HG03108 (cell line): ENCODE measurements around the gene ATP11A.

Experiments
- ATAC-seq: cut with Tn5 transposase; IDR thresholded peaks from one replicate; pipeline ENCODE4 v1.9.1; 2021; ENCODE audit warnings: moderate library complexity; ENCODE audit not compliant: unreplicated experiment

The ATP11A gene

DNA sequence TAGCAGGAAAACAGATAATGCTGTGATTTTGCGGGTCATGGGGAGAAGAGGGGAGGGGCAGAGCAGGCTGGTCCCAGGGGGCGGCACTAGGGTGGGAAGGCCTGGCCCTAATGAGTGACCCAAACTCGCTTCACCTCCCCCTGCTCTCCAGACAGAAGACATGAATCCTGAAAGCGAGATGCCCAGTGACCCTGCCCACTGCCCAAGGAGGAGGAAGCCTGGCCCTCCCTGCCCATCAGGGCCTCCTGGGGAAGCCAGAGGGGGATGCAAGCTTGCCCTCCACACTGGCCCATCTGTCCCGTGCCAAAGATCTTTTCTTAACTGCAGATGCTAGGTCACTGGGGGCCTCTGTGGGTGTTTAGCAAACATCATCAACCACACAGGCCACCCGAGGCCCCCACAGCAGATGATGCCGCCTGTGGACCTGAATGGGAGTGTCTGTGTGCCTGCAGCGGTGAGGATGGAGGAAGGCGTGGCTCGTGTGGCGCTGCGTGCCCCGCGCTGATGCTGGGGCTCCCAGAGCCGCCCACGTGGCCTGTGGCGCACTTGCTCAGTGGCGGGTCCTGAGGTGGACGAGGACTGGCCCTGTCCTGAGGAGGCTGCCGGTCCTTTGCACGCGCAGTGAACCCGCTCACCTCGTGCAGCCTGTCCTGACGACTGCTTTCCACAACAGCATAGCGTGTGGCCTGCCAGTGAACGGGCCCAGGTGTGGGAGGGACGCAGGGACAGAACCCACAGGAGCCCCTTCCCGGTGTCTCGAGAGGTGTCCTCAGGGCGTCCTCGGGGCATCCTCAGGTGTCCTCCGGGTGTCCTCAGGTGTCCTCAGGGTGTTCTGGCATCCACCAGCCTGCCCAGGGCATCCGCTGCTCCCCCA lies 198.6 kb downstream of the ATP11A start:
- no peak for ATAC-seq

- no peak for ATAC-seq
Observed at GRCh38 chr13:112889351-112890290, 199.8 kb downstream of the ATP11A start.

DNA sequence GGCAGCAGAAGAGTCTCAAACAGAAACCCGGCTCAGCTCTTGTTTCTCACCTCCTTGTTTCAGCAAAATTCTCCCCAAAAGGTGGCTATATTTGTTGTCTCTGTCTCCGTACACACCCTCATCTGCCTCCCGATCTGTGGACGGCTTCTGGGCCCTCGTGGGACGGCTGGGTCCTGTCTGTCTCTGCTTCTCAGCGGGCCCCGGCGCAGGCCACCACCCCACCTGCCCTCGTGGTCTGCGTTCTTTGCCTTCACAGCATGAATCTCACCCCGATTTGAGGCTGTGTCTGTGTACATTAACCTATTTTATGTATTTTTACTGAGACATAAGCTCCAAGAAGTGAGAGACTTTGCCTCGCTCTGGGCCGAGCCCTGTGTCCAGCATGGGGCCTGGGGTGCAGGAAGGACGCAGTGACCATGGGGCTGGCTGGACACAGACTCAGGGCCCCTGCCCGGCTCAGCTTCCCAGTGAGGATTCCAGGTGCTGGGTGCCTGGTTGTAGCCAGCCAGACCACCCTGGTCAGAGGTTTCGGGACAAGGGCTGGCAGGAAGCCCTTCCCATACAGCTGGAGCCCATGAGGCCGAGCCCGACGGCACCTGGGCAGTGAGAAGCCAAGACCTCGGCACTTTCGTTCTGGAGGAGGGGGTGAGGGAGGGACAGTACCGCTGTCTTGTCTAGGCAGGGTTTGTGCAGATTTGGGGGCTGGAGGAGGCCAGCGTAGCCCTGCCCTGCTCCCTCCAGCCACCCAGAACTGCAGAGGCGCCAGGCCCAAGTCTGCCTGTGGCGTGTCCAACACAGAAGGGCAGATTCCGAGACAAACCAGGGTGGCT lies 200.7 kb downstream of the ATP11A start:
- no peak for ATAC-seq

GRCh38 chr13:112891477-112892401 lies 201.9 kb downstream of the ATP11A start:
- no peak for ATAC-seq

- peak; percentile 43 for ATAC-seq
Observed at GRCh38 chr13:112892426-112893206, 202.8 kb downstream of the ATP11A start.

DNA sequence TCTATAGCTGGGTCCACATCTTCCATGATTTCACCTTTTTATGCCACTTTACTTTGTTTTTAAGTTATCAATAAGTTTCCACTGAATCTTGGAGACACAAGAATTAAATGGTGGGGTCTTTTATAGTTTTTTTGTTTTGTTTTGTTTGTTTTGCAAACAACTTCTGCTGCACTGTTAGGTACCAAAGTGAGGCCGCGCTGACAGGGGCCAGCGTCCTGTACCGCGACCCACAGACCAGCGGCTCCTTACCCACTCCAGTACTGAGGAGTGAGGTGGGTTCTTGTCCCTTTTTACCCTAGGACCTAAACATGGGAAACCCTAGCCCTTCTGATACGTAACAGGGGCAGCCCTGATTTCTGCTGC lies 203.3 kb downstream of the ATP11A start:
- no peak for ATAC-seq

GRCh38 chr13:112893570-112894422 lies 204.0 kb downstream of the ATP11A start:
- ATAC-seq: no peak

DNA sequence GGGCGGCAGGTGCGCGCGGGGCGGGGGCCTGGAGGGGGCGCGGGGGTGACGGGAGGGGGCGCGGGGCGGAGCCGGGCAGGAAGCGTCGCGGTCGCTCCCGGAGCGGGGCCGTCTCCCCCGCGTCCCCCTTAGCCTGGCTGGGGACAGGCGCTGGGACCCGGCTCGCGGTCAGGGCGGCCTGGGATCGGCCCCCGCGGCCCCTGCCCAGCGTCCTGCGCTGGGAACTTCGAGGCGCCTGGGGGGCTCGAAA lies 204.5 kb downstream of the ATP11A start:
- no peak for ATAC-seq

DNA sequence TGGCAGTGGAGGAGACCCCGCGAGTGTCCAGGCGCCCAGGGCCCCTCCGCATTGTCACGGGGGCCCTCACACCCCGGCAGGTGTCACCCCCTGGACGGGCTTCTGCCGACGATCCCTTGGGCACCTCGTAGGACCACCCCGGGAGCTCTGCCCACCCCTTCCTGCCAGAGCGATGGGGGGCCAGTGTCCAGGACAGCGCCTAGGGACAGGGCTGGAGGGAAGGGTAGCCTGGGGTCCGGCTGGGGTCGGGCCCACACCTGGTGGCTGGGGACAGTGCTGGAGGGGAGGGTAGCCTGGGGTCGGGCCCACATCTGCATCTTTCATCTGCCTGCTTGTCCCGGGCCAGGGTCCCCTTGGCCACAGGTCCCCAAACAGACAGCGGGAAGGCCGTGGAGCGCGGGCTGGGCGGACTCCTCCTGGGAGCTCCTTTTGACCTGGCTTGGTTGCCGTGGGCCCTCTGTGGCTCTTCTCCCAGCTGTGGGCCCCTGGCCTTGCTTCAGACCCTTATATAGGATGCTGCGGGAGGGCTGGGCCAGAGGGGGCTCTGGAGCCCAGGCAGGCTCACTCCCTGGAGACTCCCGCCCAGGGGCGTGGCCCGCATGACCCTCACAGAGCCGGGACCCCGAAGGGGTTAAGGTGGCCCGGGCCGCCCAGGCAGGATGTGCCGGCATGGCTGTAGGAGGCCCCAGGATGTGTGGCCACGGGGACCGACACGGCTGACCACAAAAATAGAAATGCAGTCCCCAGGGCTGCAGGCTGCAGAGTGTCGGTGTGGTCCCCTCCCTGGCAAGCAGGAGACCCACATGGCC lies 205.0 kb downstream of the ATP11A start:
- ATAC-seq: no peak

- ATAC-seq: no peak
Observed at GRCh38 chr13:112895521-112896465, 206.0 kb downstream of the ATP11A start.

DNA sequence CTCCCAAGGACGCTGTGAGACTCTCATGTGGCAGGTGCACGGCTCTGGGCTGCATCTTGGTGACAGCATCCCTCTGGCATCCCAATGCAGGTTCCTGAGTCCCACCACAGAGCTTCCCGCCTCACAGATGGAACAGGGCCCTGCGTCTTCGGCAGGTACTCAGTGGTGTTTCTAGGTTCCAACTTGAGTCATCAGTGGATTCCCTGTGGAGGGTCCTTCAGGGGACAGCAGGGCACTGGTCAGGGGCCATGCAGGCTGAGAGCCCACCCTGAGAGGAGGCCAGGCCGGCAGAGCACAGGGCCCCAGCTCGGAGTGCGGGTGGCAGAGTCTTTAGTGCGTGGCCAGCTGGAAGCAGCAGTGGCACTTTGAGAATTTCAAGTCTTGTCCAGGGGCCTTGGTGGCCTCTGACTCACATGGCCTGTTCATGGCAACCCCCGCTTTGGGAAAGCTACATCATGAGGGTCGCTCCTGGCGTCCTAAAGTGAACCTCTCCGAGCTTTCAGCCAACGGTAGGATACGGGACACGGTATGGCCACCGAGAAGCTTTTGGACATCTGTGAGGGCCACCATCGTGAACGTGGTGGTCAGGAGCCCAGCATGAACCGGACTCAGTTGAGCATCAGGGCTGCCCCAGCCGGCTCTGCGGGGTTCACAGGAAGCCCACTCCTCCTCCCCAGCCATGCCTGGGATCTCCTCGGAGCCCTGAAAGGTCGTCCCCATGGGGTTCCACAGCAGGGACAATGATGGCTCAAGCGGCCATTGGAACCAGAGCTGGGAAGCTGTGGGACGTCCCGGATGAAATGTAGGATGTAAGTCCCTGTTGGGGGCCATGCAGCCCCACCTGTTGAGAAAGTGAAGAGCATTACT lies 207.1 kb downstream of the ATP11A start:
- no peak for ATAC-seq

DNA sequence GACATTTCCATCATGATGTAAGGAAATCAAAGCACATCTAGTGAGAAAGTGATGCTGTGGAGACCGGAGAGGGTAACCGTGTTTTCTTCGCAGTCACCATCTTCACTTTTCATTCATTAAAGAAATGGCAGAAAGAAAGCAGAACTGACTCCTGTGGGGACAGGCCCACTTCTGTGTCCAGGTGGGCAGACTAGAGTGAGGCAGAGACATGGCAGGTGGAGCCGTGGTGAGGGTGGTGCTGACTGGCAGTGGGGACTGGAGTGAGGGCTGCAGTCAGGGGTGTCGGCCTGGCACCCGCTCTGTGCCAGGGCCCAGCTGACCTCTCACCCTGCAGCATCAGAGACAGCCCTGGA lies 207.7 kb downstream of the ATP11A start:
- no peak for ATAC-seq

- ATAC-seq: no peak
Observed at GRCh38 chr13:112897956-112898620, 208.2 kb downstream of the ATP11A start.

- ATAC-seq: no peak
Observed at GRCh38 chr13:112898621-112899280, 208.9 kb downstream of the ATP11A start.
